ES-I3 (cell line): ENCODE measurements around the gene NOC2L.

Source experiments
- H3K36me3 ChIP-seq: 2 replicates; pipeline ENCODE4 v1.6.1; 2013; ENCODE audit warnings: mild to moderate bottlenecking, low read length, control low read depth, moderate library complexity; ENCODE audit not compliant: insufficient read depth
- H3K4me1 ChIP-seq: 2 replicates; pipeline ENCODE4 v1.6.1; 2013; ENCODE audit warnings: mild to moderate bottlenecking, control low read depth, low read length; ENCODE audit not compliant: insufficient read depth
- H3K9ac ChIP-seq: 2 replicates; pipeline ENCODE4 v1.6.1; 2013; ENCODE audit warnings: low read depth, mild to moderate bottlenecking, low read length, moderate library complexity
- H3K9me3 ChIP-seq: 2 replicates; pipeline ENCODE4 v1.6.1; 2013; ENCODE audit warnings: mild to moderate bottlenecking, low read length, moderate library complexity; ENCODE audit not compliant: control insufficient read depth, insufficient read depth

The NOC2L gene

GRCh38 chr1:958823-959730 lies at the start of gene NOC2L:
Gene NOC2L, minus strand, starts transcription at chr1:959256. Its CDS starts 16 bp downstream, at chr1:959240.
- Histone ChIP-seq H3K9ac (peak within 1 kb of the TSS; percentile 85), H3K9me3 (no peaks in the 10 kb centered on the region), H3K36me3 (peaks cover 4% of the 10 kb centered on the region), H3K4me1 (no peaks in the 10 kb centered on the region)

- no peak overlapping the region for H3K9ac ChIP-seq
- H3K36me3 ChIP-seq, result no peaks in the 10 kb centered on the region
- H3K9me3 ChIP-seq, result no peaks in the 10 kb centered on the region
- H3K4me1 ChIP-seq, result peaks cover 22% of the 10 kb centered on the region
Observed at GRCh38 chr1:1006305-1007159, 47.5 kb upstream of the NOC2L start.

GRCh38 chr1:1005774-1006304 lies 46.8 kb upstream of the NOC2L start:
- Histone ChIP-seq H3K9ac (no peak overlapping the region), H3K9me3 (no peaks in the 10 kb centered on the region), H3K36me3 (no peaks in the 10 kb centered on the region), H3K4me1 (peaks cover 22% of the 10 kb centered on the region)

- Histone ChIP-seq H3K36me3 (no peaks in the 10 kb centered on the region), H3K9ac (no peak overlapping the region), H3K4me1 (peaks cover 22% of the 10 kb centered on the region), H3K9me3 (no peaks in the 10 kb centered on the region)
Observed at GRCh38 chr1:1004780-1005697, 46.0 kb upstream of the NOC2L start.

GRCh38 chr1:1004420-1004779 lies 45.3 kb upstream of the NOC2L start:
- Histone ChIP-seq H3K4me1 (peaks cover 22% of the 10 kb centered on the region), H3K36me3 (no peaks in the 10 kb centered on the region), H3K9me3 (no peaks in the 10 kb centered on the region), H3K9ac (no peak overlapping the region)

GRCh38 chr1:1003618-1004419 lies 44.8 kb upstream of the NOC2L start:
- H3K9ac ChIP-seq, result no peak overlapping the region
- no peaks in the 10 kb centered on the region for H3K36me3 ChIP-seq
- H3K9me3 ChIP-seq, result no peaks in the 10 kb centered on the region
- peaks cover 22% of the 10 kb centered on the region for H3K4me1 ChIP-seq

GRCh38 chr1:1001057-1001783 lies 42.2 kb upstream of the NOC2L start:
- Histone ChIP-seq H3K9ac (peak overlapping the region; percentile 52; the same call in 1 of the 2 replicates), H3K36me3 (no peaks in the 10 kb centered on the region), H3K4me1 (peaks cover 27% of the 10 kb centered on the region), H3K9me3 (no peaks in the 10 kb centered on the region)

GRCh38 chr1:1000357-1001056 lies 41.5 kb upstream of the NOC2L start:
- Histone ChIP-seq H3K9me3 (no peaks in the 10 kb centered on the region), H3K4me1 (peaks cover 20% of the 10 kb centered on the region), H3K9ac (peak overlapping the region; percentile 52), H3K36me3 (no peaks in the 10 kb centered on the region)

- Histone ChIP-seq H3K9me3 (no peaks in the 10 kb centered on the region), H3K36me3 (no peaks in the 10 kb centered on the region), H3K4me1 (peaks cover 14% of the 10 kb centered on the region; the same call in 1 of the 2 replicates), H3K9ac (peak within 1 kb of the TSS; percentile 52)
Observed at GRCh38 chr1:999725-1000356, 40.8 kb upstream of the NOC2L start, which contains the start of gene HES4. Gene HES4, minus strand, starts transcription at chr1:1000097. Its CDS starts 124 bp downstream, at chr1:999973.

- no peaks in the 10 kb centered on the region for H3K9me3 ChIP-seq
- peak overlapping the region; percentile 52 for H3K9ac ChIP-seq
- no peaks in the 10 kb centered on the region for H3K36me3 ChIP-seq
- H3K4me1 ChIP-seq, result peaks cover 7% of the 10 kb centered on the region; the same call in 1 of the 2 replicates
Observed at GRCh38 chr1:998995-999724, 40.1 kb upstream of the NOC2L start.

- Histone ChIP-seq H3K36me3 (no peaks in the 10 kb centered on the region), H3K4me1 (peaks cover 6% of the 10 kb centered on the region; the same call in 1 of the 2 replicates), H3K9ac (peak overlapping the region; percentile 52; the same call in 1 of the 2 replicates), H3K9me3 (no peaks in the 10 kb centered on the region)
Observed at GRCh38 chr1:998745-998994, 39.6 kb upstream of the NOC2L start.
